Raji (cell line): ENCODE data around the gene WDR13.

Experiments
- POLR2A ChIP-seq: IDR thresholded peaks from 2 replicates; pipeline ENCODE4 v1.6.1; 2011; ENCODE audit warnings: low read depth, low read length, control low read depth; ENCODE audit not compliant: insufficient read depth

The WDR13 gene

DNA sequence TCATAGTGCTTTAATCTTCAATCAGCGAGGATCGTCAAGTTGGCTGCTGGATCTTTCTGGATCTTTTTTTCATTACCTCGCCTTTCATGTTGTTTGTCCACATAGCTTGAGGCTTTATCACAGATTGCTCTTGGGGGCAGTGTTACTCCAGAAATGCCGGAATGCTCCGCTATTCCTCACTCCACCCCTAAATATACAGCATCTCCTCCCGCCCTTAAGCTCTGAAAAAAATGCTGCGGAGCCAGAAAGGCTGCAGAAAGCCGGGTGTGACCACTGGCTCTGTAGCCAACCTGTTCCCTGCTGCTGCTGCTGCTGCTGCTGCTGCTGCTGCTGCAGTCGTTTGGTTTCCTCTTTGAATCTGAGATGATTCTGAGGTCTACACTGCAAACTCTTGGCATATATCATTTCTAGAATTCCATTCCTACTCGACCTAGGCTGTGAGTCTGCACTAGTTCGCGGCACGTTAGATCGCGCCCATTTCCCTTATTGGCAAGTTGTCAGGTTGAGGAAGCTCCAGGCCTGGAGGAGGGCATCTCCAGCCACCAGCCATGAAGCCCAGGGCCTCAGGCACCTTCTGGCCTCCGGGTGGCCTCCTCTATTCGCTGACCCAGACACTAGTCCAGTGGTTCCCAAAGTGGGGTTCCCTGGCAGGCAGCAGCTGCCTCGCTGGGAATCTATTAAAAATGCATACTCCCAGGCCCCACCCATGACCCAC, 34.2 kb downstream of the WDR13 start:
- no peak for TF ChIP-seq POLR2A

DNA sequence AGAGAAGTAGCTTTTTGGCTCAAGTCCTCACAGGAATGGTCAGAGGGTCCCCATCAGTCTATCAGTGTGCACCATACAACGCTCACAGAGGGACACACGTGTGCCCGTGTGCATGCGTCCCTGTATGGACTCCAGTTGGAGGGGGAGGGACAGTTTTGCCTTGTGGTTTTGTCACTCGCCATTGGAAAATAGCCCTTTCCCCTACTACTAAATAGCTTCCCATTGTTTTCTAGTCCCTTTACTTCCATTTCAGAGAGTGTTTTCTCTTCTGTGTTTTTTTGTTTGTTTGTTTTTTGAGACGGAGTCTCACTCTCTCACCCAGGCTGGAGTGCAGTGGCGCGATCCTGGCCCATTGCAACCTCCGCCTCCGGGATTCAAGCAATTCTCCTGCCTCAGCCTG, 34.9 kb downstream of the WDR13 start:
- TF ChIP-seq POLR2A = no peak

DNA sequence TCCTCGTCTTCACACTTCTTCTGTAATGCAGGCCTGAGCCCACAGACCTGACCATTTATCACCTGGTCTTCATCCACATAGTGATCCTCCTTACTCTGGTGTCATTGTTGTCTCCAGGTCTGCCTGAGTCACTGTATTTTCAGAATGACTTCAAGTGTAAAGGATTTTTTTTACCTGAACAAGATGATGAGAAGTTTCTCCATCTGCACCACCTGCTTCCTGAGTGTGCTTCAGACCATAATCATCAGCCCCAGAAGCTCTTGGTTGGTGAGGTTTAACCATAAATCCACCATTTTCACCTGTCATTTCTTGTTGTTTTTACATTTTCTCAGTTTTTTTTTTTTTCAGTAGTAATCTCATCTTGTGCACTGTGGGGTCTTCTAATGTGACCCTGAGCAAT, 39.0 kb downstream of the WDR13 start:
- TF ChIP-seq POLR2A = no peak

DNA sequence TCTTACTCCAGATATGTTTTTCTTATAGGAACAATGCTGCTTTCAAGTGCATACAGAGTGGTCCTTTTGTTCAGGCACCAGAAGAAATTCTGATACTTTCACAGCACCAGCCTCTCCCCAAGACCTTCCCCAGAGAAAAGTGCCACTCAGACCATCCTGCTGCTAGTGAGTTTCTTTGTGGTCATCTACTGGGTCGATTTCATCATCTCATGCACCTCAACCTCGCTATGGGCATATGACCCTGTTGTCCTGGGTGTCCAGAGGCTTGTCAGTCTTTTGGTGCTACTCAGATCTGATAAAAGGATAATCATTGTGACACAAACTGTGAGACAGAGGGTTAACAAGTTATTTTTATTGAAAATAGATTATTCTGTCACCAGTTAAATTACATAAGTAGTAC, 39.5 kb downstream of the WDR13 start:
- no peak for TF ChIP-seq POLR2A

DNA sequence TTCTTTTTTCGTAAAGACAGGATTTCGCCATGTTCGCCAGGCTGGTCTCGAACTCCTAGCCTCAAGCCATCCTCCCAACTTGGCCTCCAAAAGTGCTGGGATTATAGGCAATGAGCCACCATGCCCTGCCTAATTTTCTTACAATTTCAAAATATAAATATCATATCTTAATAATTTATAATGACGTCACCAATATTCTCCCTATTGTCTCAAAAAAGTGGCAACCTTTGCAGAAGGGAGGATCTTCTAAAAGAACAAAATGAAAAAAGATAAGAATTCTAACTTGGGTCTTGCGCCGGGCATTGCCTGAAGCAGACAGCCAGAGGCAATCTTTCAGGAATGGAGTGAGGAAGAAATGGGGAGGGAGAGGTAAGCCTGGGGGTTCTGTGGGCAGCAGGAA, 48.4 kb downstream of the WDR13 start:
- no peak for TF ChIP-seq POLR2A

DNA sequence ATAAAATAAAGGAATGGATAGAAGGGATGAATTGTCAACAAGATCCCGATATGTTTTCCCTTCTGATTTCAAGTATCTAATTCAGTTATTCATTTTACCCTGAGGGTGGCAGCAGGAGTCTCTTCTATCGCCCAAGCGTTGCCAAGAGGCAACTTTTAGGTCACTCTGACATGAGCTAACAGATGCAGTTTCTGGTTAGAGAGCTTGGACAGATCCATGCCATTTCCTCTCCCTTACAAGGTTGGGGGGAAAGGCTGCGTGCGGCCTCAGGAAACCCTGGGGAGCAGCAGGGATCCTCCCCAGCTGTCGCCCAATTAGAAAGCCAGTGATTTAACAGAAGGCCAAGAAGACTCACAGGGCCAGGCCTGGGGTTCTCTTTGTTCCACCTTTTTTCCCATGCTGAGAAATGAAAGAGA, 51.1 kb downstream of the WDR13 start:
- TF ChIP-seq POLR2A = no peak

DNA sequence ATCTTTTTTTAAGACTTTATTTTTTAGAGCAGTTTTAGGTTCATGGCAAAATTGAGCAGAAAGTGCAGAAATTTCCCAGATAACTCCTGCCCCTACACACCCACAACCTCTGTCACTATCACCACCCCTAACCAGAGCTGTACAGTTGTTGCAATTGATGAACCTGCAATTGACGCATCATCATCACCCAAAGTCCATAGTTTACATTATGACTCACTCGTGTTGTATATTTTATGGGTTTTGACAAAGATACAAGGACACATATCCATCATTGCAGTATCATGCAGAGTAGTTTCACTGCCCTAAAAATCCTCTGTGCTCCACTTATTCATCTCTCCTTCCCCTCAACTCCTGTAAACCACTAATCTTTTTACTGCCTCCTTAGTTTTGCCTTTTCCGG, 51.8 kb downstream of the WDR13 start:
- no peak for TF ChIP-seq POLR2A
